ENCODE results near the gene COL13A1.

- TF ChIP-seq EZH2 (IDR thresholded peaks at IDR 0.05; ENCODE audit: low read depth, low read length, severe bottlenecking) (no peak), CTCF (IDR thresholded peaks at IDR 0.05; ENCODE audit: control extremely low read depth in 1 of 3, insufficient read depth in 1 of 3, low read depth in 1 of 3, low read length in 3 of 3) (no peak), RAD21 (IDR thresholded peaks at IDR 0.05 in 1 of 2, conservative IDR thresholded peaks at IDR 0.05 in 1 of 2; ENCODE audit: low read depth in 2 of 2, low read length in 2 of 2) (no peak), POLR2AphosphoS5 (IDR thresholded peaks at IDR 0.05; ENCODE audit: low read depth, low read length) (no peak), NRF1 (IDR thresholded peaks at IDR 0.05; ENCODE audit: low read depth, low read length) (no peak), POLR2A (IDR thresholded peaks at IDR 0.05; ENCODE audit: control extremely low read depth in 1 of 2, low read depth in 2 of 2, low read length in 2 of 2) (no peak), RBBP5 (IDR thresholded peaks at IDR 0.05; ENCODE audit: borderline replicate concordance, low read depth, low read length) (no peak), RFX5 (IDR thresholded peaks at IDR 0.05; ENCODE audit: borderline replicate concordance, low read depth, low read length) (no peak)
These were observed 112.1 kb downstream of the COL13A1 start for GRCh38 chr10:69913606-69914382.

Data from H1 (cell line).